ENCODE data around the gene STK32B.

The STK32B gene

GRCh38 chr4:5338531-5338930 lies 287.3 kb downstream of the STK32B start:
- DNase-seq (ENCODE audit: low read depth in 2 of 3, low spot score in 2 of 3): no peak

GRCh38 chr4:5340991-5341451 lies 289.7 kb downstream of the STK32B start:
- no peak for DNase-seq (ENCODE audit: low read depth in 2 of 3, low spot score in 2 of 3)

GRCh38 chr4:5341526-5341925 lies 290.2 kb downstream of the STK32B start:
- DNase-seq (ENCODE audit: low read depth in 2 of 3, low spot score in 2 of 3): no peak

- no peak for DNase-seq (ENCODE audit: low read depth in 2 of 3, low spot score in 2 of 3)
These were observed 304.6 kb downstream of the STK32B start for GRCh38 chr4:5355846-5356245.

- no peak for DNase-seq (ENCODE audit: low read depth in 2 of 3, low spot score in 2 of 3)
These were observed 306.6 kb downstream of the STK32B start for GRCh38 chr4:5357870-5358269.

DNA sequence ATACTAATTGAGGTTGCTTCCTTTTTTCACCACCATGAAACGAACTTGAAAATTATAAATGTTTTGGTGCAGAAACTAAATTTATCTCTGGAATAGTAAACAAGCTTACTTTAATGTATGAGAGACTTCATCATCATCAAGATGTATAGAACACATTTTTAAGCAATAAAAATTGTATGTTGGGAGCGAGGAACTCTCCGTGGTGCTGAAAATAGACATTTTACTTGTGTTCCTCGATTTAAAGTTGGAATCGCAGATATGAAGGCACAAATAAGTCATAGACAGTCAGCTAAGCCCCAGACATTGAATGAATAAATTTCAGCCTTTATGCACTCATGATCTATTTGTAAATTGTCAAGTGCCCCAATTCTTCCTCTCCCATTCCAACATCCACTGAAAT lies 310.7 kb downstream of the STK32B start:
- no peak for DNase-seq (ENCODE audit: low read depth in 2 of 3, low spot score in 2 of 3)

GRCh38 chr4:5364406-5364805 lies 313.1 kb downstream of the STK32B start:
- no peak for DNase-seq (ENCODE audit: low read depth in 2 of 3, low spot score in 2 of 3)

DNA sequence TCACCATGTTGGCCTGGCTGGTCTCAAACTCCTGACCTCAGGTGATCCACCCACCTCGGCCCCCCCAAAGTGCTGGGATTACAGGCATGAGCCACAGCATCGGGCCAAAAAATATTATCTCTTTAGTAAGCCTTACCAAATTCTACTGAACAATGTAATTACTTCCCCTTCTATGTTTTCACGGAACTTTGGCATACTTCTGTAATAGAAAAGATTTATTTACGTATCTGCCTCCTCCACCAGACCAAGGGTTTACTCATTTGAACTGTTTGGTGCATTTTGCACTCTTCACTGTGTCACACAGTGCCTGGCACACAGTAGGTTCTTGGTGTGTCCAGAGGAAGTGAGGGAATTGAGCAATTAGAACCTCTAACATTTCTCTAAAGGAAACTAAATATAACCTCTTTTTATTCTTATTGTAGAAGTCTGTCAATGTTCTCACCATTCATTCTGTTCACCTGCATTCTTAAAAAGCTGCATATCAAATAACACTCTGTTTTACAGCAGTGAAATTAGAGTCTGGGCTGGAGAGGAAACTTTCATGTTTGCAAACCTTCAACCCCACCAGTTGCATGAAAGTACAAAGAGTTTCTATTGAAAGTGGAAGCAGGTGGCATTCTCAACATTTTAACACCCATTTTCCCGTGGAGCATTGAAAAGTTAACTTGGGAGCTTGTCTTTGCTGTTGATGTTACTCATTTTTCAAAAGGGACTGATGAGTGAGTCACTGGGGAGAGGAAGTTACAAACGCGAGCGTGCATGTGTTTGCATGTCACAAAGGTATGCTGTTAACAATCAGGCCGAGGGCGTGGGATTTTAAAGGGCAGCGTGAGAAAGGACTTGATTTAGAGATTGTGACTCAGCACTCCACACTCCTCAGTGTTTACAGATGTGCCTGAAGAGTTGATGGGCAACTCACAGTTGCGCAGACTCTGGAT lies 314.1 kb downstream of the STK32B start:
- DNase-seq (ENCODE audit: low read depth in 2 of 3, low spot score in 2 of 3): no peak

DNA sequence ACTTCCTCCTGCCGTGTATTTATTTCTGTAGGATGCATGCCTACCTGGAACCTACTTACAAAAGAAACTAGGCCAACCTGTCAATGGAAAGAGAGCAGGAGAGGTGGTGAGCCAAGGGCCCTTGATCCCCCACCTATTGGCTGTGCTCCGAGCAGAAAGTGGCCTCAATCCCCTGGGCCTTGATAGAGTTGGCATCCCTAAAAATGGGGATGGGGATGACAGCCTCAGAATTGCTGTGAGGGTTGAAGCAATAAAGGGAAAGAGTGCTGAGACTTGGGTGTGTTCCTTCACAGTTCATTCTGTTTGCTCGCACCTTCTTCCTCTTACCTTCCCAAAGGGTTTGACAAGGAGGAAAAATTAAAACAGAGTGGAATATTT lies 314.7 kb downstream of the STK32B start:
- no peak for DNase-seq (ENCODE audit: low read depth in 2 of 3, low spot score in 2 of 3)

- no peak for DNase-seq (ENCODE audit: low read depth in 2 of 3, low spot score in 2 of 3)
These were observed 315.1 kb downstream of the STK32B start for GRCh38 chr4:5366421-5366820.

DNA sequence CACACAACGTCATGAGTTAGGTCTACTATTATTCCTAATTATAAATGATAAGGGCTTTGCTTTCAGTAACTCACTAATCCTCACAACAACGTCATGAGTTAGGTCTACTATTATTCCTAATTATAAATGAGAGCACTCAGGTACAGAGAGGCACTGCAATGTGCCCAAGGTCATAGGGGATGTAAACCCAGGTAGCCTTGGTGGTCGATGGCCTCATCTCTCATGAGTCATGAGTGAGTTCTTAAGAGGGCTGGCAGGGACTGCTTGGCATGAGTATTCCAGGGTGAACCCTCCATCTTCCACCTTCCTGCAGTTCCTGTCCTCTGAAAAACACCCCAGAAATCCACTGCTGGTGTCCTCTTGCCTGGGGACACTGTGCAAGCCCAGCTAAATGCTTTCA lies 317.1 kb downstream of the STK32B start:
- DNase-seq (ENCODE audit: low read depth in 2 of 3, low spot score in 2 of 3): no peak

GRCh38 chr4:5370286-5370685 lies 319.0 kb downstream of the STK32B start:
- no peak for DNase-seq (ENCODE audit: low read depth in 2 of 3, low spot score in 2 of 3)

GRCh38 chr4:5371415-5372190 lies 320.3 kb downstream of the STK32B start:
- no peak for DNase-seq (ENCODE audit: low read depth in 2 of 3, low spot score in 2 of 3)

- DNase-seq (ENCODE audit: low read depth in 2 of 3, low spot score in 2 of 3): no peak
These were observed 320.9 kb downstream of the STK32B start for GRCh38 chr4:5372198-5372597.

DNA sequence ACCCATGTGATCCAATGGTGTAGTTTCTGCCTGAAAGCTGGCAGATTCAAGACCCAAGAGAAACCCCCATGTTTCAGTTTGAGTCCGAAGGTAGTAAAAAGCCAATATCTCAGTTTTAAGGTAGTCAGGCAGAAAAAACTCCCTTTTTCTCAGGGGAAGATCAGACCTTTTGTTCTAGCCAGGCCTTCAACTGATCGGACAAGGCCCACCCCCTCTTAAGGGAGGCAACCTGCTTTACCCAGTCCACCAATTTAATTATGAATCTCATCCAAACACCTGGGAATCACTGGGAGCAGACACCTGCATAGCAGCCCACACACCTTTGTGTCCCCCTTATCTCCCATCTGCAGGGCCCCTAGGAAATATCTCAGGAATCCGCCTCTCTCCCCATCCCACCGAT lies 322.0 kb downstream of the STK32B start:
- DNase-seq (ENCODE audit: low read depth in 2 of 3, low spot score in 2 of 3): no peak

DNA sequence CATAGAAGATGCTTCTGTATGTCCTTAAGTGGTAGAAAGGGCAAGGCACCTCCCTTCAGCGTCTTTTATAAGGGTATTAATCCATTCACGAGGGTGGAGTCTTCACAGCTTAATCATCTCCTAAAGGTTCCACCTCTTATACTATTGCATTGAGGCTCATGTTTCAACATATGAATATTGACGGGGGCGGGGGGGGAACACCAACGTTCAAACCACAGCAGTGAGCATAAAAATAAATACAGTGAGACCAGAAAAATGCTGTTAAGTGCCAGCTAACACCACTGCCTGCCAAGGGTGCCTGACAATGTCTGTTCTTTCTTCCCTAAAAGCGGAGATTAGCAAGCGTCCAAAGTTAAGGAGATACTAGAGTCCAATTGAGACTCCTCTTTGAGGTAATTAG lies 323.3 kb downstream of the STK32B start:
- DNase-seq (ENCODE audit: low read depth in 2 of 3, low spot score in 2 of 3): no peak

GRCh38 chr4:5374994-5375393 lies 323.7 kb downstream of the STK32B start:
- no peak for DNase-seq (ENCODE audit: low read depth in 2 of 3, low spot score in 2 of 3)

- no peak for DNase-seq (ENCODE audit: low read depth in 2 of 3, low spot score in 2 of 3)
These were observed 324.7 kb downstream of the STK32B start for GRCh38 chr4:5376015-5376414.

DNA sequence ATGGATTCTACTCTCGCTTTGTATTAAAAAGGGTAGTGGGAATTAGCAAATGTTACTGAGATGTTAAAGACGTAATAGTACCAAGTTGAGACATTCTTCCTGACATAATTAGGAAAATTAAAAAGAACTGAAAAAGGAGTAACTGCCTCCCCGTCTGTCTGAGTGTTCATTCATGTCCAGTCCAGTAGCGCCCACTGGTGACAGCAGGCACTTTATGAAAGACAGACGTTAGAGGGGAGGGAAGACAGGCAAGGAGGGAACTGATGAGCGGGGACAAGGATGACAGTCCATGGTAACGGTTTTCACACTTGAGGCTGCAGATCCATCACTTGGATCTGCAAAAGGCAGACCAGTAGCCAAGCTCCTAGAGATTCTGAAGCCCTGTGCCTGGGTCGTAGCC lies 326.7 kb downstream of the STK32B start:
- DNase-seq (ENCODE audit: low read depth in 2 of 3, low spot score in 2 of 3): no peak

DNA sequence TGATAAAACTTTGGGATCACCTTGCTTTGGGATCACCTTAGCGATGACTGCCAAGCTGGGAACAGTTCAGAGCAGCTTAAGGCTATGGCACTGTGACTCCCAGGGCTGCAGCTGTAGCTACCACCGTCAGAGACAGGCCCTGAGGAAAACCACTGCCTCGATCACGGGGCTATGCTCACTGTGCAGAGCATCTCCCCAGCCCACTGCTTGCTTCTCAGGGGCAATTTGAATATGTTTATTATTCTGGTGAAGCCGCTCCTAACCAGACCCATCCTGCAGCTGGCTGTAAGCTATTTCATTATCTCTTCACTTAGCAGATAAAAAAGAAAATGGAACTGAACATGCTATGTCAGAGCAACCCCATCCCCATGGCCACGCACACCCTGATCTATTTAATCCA lies 328.6 kb downstream of the STK32B start:
- DNase-seq (ENCODE audit: low read depth in 2 of 3, low spot score in 2 of 3): no peak

GRCh38 chr4:5381961-5382441 lies 330.7 kb downstream of the STK32B start:
- no peak for DNase-seq (ENCODE audit: low read depth in 2 of 3, low spot score in 2 of 3)

Measured in activated CD8-positive, alpha-beta memory T cell treated with anti-CD3 and anti-CD28 coated beads for 48 hours (primary cell).